ENCODE results near the gene NECAB2.

NECAB2 gene

DNA sequence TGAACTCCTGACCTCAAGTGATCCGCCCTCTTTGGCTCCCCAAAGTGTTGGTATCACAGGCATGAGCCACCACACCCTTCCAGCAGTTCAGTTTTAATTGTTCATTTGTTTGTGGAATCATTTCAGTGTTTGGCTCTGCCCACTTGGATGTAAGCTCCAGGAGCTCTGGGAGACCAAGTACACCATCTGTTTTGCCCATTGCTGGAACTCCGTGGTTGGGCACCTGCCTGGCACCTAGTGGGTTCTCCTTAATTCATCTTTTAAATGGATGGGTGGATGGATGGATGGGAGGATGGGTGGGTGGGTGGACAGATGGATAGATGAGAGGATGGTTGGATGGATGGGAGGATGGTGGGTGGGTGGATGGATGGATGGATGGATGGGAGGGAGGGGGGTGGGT is 953 bp upstream of the NECAB2 start:
- no peak for DNase-seq (ENCODE audit: low read depth)

DNA sequence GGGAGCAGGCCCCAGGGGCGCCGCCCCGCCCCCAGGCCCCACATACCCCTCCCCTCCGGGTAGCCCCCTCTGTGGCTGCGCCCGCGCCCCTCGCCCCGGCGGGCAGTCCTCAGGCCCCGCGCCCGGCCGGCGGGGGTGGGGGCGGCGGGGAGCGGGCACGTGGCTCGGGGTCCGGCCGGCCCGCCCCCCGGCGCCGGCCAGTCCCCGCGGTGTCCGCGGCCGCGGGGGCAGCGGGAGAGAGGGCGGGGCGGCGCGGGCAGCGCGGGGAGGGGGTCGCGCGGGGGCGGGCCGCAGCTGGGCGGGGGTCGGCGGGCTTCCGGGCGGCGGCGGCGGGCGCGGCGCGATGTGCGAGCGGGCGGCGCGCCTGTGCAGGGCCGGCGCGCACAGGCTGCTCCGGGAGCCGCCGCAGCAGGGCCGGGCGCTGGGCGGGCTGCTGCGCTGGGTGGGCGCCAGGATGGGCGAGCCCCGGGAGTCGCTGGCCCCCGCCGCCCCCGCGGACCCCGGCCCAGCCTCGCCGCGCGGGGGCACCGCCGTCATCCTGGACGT is 335 bp downstream of the NECAB2 start:
- no peak for DNase-seq (ENCODE audit: low read depth)

DNA sequence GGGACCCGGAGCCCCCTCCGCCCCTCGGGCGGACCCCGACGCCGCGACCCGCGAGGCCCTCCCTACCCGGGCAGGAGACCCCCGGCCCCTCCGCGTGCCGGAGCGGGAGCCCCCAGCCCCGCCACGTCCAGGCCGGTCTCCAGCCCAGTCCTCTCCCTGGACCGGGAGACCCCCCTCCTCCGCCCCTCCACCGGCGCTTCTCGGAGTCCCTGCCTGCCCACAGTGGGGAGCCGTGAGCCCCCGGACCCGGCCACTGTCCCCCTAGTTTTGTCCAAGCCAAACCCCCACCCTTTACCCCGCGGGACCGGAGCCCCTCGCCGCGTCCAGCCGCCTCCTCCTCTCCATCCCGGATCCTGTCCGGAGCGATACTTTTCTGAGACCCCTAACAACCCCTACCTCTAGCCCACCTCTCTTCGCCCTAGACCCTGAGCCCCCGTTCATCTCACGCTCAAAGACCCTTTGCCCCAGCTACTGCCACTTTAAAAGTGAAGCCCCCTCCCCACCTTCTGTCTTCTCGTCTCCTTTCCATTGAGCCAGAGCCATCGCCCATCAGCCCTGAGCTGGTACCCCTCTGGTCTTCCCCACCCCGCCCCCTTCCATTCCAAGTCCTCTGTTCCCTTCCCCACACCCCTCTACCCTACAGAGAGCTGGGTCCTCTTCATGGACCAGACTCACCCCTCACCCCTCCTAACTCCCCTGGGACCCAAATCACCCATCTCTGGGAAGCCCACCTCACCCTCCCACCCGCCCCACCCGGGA is 1.0 kb downstream of the NECAB2 start:
- no peak for DNase-seq (ENCODE audit: low read depth)

DNA sequence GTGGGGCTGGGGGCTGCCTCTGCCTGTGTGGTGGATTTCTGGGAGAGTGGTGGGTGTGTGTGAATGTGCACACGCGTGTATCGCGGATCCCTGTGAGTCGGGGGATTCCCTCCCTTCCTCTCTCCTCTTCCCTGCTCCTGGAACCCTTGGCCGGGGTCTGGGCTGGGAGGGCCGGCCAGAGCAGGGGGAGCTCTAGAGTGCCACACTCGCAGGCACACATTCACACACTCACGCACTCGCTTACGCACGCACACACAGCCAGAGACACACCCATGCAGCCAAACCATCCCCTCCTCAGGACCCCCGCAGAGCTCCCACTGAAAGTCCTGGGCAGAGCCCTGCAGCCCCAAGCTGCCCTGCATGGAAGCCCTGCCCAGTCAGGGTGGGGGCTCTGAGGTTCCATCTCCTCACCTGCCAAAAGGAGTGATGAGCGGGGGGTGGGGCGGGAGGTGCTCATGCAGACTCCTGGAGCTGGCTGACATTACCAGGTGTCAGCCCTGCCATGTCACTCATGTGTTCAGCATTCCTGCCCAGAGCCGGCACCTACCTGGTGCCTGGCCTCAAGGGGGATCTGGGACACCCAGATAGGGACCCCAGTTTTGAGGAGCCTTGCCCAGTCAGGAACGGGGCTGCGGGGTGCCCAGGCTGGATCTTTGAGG is 1.9 kb downstream of the NECAB2 start:
- DNase-seq (ENCODE audit: low read depth) = no peak

DNA sequence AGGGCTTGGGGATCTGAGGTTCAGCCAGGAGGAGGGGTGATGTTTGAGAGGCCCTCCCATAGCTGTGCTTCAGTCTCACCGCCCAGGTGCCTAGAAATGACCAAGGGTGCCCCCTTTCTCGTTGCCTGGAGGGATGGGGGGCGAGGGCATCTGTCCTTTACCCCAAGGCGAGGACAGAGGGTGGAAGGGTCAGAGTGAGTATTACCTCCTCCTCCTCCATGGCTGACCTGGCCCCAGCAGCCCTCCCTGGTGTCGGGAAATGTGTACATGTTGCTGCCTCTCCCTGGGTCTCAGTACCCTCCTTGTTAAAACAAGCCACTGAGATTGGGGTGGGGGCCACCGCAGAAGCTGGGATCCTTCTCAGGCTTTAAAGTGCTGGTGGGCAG is 2.4 kb downstream of the NECAB2 start:
- DNase-seq (ENCODE audit: low read depth) = no peak

DNA sequence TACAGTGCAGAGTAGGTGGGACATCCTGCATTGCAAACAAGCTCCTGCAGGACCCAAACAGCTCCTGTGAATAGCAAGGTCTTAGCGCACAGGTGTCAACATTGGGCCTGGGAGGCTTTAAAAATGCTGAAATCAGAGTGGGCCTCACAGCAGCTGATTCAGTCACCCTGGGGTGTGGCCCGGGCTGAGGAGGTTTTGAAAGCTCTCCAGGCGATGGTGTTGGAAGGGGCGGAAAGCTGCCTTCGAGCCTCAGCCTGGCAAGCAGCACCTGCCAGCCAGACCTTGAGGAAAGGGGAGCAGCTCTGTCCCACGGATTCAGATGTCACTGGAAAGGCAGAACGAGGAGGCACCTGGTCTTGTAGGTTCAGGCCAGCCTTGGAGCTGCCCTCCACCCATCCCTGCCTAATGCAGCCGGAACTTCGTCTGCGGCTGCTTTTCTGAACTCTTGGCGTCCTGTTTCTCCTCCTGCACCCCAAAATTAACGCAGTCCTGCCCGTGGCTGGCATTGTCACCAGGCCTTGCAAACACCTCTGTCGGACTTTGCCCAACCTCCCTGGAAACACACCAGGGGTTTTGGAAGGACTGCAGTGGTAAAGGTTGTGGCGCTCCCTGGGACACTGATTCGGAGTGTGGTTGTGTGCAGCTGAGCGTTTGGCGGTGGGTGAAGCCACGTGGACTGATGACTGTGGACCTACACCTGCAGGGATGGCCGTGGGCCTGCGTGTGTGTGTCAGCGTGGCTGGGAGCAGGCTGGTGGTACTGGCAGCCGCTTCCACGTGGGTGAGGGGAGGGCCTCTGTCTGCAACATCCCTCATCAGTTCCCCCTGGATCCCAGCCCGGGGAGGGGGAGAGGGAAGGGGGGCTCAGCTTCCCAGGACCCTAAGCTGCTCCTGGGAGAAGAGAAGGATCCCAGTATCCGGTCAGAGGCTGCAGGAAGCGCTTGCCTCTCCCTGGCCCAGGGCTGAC is 3.4 kb downstream of the NECAB2 start:
- DNase-seq (ENCODE audit: low read depth) = no peak

DNA sequence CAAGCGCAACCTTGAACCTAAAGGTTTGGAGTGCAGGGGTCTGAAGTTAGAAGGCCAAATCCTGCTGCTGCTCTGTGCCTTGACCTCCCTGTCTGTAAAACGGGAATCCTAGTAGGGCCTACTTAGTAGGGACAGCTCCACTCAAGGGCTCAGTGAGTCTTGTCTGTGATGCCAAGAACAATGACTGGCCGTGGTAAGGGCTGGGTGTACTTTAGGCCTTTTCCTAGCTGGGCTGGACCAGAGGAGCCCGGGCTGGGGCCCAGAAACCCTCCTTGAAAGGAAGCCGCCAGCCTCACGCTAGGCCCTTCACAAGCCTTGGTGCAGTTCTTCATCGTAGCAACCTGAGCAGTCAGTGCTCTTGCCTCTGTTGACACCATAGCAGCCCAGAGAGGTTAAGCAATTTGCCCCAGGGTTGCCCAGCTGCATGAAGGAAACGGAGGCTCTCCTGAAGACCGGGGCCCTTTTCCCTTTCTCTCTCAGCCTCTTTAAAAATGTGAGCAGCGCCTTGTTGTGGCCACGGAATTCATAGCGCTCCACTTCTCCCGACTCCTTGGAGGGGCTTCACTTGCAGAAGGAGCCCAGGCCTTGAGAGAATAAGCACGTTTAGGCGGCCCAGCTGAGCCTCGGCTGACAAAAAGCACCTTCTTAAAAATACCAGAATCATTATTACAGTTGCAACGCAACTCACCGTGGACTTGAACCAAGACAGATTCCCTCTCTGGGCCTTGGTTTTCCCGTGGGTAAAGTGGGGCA is 4.4 kb downstream of the NECAB2 start:
- DNase-seq (ENCODE audit: low read depth) = no peak

DNA sequence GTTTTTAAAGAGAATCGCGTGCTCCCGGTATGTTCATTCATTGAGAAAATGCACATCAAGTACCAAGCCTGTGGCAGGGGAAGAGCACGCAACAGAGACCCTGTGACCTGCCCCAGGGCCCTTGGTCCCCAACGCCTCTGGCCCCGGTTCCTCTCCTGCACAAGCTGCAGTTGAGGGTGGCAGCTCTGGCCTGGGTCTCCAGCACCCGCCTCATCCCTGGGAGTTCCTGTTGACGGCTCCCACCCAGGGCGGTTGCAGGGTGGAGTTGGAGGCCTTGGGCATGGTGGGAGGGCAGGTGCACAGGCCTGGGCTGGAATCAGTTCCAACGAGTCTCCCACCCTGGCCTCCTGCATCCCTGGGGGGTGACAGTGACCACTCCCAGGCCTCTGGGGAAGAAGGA is 5.0 kb downstream of the NECAB2 start:
- DNase-seq (ENCODE audit: low read depth) = no peak

DNA sequence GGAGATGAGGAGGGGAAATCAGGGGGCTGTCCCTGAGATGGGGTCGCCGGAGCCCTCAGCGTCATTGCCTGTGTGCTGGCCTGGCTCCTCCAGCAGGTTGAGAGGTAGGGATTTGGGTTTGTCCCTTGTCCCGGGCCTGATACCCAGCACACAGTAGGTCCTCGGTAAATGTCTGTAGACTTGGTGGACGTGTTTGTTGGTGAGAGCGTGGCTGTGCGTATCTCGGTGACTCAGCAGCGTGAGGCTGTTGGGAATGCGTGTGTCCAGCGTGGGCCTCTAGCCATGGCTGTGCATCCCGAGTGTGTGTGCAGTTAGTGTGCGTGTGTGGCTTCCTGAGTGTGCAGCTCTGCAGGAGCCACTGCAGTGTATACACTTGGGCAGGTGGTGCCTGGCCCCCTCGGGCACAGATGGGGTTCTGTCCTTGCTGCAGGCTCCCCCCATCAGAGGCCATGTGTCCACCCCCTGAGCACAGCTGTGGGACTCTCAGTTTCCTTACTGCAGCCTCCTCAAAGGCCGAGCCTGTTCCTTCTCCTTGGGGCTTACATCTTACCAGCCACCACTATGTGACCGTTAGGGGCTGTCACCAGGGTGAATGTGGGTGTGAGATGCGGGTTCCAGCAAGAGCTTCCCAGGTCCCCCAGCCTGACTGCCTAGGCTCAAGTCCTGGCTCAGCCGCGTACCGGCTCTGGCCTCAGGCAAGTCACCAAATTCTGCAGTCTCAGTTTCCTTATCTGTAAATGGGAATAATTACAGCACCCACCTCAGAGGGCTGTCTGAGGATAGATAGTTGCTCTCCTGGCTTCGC is 5.7 kb downstream of the NECAB2 start:
- no peak for DNase-seq (ENCODE audit: low read depth)

DNA sequence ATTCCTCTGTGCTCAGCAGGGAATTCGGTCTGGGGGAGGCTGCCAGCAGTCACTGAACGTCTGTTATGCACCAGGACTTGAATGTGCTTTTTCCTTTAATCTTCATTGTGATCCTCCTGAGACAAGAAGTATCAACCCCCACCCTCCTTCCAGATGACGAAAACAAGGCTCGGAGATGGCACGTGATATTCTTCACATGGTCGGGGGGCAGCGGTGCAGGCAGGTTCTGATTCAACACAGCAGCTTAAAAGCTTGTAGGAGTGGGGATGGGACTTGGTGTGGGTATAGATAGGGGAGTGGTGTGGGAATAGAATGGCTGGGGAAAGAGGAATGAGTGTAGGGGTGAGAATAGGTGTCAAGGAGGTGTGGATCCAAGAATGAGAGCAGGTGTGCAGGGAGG is 6.4 kb downstream of the NECAB2 start:
- no peak for DNase-seq (ENCODE audit: low read depth)

DNA sequence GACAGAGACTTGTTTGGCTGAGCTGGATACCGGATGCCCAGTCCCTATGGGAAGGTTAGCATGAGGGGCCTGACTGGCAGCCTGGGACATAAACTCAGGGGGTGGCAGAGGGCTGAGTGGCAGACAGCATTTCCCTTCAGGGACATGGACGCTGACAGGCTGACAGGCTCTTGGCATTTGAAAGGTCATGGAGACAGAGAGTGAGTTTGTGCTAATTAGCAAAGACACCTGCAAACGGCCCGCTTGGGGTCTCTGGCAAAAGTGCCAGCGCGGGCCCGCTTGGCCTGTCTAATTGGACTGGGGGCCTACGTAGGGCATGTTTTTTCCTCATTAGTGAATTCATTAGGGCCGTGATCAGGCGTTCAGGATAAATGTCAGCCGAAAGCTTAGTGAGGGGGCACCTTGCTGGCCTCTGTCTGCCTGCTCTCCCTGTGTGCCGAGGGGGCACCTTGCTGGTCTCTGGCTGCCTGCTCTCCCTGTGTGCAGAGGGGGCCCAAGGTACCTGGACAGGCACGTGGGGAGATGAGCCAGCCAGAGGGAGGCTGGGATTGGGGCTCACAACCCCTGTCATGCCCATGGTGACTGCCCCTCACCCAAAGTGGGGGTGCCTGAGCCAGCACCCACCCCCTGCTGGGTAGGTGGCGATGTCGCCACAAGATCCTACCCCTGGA is 7.7 kb downstream of the NECAB2 start:
- no peak for DNase-seq (ENCODE audit: low read depth)

DNA sequence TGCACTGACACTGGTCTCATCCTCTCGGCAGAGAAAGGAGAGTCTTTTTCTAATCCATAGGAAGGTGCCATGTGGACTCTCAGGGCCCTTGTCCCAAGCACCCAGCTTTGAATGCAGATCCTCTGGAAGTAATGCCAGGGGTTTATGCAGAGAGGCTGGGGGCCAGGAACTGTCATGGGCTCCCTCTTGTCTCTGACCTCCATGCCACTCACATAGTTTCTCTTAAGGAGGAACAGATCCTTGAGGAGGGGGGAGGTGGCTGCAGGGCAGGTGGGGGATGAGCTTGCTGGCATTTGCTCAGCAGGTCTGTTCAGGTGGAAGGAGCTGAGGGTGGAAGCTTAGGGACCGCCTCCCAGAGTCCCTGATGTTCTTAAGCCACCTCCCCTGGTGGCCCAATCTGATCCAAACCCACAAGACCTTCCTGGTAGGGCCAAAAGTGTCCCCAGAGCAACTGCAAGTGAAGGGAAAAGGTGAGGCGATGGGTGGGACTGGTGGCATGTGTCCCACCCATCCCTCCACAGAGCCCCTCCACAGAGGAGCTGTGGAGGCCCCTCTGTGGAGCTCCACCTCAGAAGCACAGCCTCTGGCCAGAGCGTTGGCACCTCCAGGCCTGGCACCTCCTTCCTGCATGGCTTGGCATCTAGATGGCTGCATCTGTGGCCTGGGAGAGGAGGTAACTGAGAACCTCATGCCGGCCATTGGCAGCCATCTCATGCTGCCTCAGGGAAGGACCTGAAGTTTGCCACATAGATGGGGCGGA is 9.2 kb downstream of the NECAB2 start:
- DNase-seq (ENCODE audit: low read depth) = no peak

DNA sequence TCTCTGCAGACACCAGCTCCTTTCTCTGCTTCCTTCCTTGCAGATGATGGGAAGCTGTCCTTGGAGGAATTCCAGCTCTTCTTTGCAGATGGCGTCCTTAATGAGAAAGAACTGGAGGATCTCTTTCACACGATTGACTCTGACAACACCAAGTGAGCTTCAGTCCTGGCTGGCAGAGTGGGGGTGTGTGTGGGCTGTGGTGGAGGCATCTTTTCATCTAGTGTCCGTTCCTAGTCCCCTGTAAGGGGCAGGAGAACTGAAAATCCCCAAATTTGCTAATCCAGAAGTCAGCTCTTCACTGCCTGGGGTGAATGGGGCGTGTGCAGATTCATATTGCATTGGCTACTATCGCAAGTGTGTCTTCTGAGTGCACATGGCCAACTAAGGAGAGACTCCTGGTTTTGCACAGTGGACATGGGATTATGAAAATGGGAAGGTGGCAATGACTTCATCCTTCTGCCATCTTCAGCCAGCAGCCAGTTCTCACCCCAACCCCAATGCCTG is 10.4 kb downstream of the NECAB2 start:
- no peak for DNase-seq (ENCODE audit: low read depth)

DNA sequence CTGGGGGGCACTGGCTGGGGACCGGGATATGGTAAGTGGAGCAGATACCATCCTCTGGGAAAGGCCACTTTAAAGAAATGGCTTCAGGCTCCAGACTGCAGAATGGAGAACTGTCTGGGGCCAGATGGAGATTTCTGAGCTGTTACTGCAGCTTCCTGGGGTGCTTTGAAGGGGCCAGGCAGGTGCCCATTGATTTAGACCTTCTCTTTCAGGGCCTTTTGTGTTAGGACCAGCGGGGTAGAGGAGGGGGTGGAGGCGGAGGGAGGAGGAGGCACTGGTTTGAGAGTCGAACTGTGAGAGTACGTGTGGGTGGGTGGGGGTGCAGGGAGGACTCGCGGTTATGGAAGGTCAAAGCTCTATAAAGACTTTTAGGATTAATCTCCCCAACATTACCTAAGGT is 11.4 kb downstream of the NECAB2 start:
- no peak for DNase-seq (ENCODE audit: low read depth)

DNA sequence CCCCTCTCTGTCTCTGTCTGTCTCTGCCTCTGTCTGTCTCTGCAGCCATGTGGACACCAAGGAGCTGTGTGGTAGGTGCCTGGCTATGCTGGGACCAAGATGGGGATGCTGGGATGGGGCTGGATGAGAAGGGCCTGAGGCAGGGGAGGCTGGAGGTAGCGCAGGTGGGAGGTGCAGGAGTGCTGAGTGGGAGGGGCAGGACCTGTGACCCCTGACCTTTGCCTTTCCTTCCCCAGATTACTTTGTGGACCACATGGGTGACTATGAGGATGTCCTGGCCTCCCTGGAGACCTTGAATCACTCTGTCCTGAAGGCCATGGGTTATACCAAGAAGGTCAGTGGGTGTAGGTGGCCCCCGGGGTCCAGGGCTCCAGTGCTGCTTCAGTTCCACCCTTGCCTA is 12.8 kb downstream of the NECAB2 start:
- no peak for DNase-seq (ENCODE audit: low read depth)

DNA sequence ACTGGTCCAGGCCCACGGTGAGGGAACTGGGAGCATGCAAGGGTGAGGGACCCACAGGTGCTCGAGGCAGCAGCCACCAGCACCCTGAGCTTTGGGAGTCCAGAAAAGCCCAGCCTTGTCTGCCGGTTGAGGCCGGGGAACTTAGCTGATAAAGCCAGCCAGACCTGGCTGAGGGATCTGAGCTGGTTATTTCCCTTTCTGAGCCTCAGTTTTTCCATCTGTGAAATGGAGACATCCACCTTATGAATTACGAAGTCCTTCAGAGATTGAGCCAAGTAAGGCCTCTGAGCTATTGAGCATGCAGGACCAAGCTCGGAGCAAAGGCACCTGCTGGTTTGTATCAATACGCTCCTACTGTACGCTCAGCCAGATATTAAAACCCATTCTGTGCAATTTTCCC is 13.8 kb downstream of the NECAB2 start:
- no peak for DNase-seq (ENCODE audit: low read depth)

DNA sequence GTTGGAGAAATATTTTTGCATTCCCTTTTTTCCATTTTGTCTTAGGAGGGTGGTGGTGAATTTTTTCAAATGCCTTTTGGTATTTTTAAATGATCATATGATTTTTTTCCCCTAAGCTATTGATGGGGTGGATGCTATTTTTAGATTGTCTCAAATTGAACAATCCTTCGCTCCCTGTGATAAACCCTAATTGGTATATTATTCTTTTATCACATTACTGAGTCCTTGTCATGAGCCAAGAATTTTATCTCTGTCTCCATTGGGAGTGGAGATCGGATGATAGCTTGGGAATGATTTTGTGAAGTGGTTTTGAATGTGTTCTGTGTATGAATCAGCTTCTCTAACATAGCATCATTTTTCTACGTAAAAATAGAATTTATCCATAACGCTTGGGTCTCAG is 15.4 kb downstream of the NECAB2 start:
- DNase-seq (ENCODE audit: low read depth) = no peak

DNA sequence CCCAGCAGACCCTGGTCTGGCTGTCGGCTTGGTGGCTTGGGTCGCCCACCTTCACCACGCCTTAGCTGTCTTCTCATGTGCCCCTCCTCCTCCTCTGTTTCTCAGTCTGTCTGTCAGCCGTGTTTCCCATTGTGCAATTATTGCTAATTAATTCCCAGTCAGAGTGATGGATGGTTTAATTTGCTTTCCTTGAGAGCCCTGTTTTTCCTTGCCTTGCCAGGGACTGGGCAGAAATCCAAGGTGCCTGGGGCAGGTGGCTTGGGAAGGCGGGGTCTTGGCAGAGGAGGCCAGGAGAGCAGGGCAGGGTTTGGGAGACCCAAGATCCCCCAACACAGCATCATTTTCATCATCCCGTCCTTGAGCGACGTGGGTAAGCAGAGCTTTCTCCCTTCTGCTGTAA is 21.3 kb downstream of the NECAB2 start:
- no peak for DNase-seq (ENCODE audit: low read depth)

DNA sequence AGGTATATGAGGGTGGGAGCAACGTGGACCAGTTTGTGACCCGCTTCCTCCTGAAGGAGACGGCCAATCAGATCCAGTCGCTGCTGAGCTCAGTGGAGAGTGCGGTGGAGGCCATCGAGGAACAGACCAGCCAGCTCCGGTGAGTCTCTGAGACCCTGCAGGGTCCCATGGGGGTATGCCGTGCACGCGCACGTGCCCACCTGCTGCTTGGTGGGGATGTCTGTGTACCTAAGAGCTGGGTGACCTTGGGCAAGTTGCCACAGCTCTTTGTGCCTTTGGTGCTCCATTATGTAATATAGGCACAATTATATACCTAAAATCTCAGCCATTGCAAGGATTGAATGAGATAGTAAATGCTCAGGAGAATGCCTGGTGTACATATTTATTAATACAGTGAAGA is 22.4 kb downstream of the NECAB2 start:
- no peak for DNase-seq (ENCODE audit: low read depth)
